Kasumi-1 (cell line): Measurements from ENCODE around the gene PNKD.
A peak's percentile ranks its signal among the peaks of the same experiment; 100 is the strongest.

ENCODE experiments used
- DNase-seq, 2 experiments: peaks; one replicate each; lab custom pipeline; 2025; lab: John Stamatoyannopoulos, UW

The PNKD gene

DNA sequence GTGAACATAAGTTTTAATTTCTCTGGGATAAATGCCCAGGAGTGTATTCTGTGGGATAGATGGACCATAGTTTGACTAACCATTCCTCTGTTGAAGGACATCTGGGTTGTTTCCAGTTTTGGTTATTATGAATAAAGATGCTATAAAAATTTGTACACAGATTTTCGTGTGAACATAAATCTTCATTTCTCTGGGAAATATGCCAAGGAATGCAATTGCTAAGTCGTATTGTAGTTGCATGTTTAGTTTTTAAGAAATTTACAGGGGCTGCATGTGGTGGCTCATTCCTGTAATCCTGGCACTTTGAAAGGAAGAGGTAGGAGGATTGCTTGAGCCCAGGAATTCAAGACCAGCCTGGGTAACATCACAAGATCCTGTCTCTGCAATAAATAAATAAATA, 104.9 kb downstream of the PNKD start:
- DNase-seq, result no peak

DNA sequence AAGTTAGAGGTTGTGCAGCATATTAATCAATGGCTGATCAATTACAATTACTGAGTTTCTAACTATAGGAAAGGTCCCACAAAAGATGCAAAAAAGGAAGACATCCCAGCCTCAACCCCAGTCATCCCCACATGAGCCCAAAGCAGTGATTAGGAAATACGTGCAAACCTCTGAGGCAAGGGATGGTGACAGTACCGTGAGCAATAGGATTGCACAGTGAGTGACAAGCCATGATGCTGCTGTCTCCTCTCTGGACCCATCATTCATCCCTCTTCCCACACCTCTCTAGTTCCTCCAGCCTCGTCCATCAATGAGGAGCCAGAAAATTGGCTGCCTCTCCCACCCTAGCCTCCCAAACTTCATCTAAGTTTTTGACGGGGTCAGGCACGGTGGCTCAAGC, 107.7 kb downstream of the PNKD start:
- no peak for DNase-seq

DNA sequence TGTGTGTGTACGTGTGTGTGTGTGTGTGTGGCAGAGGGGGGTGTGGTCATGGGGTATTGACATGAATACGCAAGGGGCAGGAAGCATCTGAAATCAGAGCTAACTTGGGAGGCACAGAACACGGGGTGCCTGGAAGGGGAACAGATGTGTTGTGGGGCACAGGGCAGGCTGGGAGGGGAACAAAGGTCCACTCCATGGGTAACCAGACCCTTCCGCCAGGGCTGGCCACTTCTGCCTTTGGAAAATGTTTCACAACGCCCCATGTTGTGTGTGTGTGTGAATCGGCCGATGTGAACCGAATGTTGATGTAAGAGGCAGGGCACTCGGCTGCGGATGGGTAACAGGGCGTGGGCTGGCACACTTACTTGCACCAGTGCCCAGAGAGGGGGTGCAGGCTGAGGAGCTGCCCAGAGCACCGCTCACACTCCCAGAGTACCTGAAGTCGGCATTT, 111.6 kb downstream of the PNKD start, which contains the start of gene SLC11A1:
Gene SLC11A1, plus strand, starts transcription at position 358 of the 451 bp plus-strand sequence. CDS start 96 bp downstream, outside the sequence.
- DNase-seq, result no peak

DNA sequence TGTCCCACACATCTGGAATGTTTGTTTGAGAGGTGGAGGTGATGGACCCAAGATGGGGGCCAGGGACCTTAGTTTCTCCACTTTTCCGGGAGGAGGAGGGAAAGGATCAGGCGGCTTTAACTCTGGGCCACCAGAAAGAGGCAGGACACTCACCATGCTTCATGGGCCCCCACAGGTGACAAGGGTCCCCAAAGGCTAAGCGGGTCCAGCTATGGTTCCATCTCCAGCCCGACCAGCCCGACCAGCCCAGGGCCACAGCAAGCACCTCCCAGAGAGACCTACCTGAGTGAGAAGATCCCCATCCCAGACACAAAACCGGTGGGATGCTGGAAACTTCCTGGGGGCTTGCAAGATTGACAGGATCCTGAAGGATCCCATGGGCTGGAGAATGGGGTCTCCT, 112.5 kb downstream of the PNKD start:
- DNase-seq, result no peak

DNA sequence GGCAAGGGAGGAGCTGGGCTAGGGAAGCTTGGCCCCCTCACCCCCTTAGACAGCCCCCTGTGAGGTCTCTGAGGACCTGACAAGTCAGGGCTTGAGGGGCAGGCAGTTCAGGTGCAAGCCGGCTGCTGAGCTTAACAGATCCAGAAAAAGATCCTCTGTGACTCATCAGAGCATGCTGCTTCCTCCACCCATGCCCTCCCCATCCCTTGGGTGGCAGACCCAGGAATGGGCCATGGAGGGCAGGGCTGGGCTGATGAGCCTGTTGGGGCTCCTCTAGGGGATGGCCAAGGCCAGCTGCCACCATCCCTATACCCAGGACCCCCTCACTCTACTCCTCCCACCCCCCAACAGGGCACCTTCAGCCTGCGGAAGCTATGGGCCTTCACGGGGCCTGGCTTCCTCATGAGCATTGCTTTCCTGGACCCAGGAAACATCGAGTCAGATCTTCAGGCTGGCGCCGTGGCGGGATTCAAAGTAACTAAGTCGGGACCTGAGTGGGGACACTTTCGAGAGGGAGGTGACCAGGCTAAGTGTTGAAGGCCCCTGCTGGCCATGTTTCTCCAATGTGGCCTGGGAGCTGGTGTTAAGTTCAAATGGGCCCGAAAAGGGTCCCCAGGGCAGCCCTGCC, 113.7 kb downstream of the PNKD start:
- no peak for DNase-seq

DNA sequence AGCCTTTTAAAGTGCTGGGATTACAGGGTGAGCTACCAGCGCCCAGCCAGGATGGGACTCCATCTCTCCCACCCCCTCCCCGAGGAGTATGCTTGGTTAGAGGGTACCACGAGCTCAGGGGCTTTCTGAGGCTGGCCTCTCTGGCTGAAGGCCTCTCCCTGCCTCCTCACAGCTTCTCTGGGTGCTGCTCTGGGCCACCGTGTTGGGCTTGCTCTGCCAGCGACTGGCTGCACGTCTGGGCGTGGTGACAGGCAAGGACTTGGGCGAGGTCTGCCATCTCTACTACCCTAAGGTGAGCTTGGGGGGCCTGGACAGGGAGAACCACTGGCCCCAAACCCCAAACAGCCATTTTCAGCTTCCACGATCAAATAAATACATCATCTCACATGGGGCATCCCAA, 114.7 kb downstream of the PNKD start:
- DNase-seq, result no peak

DNA sequence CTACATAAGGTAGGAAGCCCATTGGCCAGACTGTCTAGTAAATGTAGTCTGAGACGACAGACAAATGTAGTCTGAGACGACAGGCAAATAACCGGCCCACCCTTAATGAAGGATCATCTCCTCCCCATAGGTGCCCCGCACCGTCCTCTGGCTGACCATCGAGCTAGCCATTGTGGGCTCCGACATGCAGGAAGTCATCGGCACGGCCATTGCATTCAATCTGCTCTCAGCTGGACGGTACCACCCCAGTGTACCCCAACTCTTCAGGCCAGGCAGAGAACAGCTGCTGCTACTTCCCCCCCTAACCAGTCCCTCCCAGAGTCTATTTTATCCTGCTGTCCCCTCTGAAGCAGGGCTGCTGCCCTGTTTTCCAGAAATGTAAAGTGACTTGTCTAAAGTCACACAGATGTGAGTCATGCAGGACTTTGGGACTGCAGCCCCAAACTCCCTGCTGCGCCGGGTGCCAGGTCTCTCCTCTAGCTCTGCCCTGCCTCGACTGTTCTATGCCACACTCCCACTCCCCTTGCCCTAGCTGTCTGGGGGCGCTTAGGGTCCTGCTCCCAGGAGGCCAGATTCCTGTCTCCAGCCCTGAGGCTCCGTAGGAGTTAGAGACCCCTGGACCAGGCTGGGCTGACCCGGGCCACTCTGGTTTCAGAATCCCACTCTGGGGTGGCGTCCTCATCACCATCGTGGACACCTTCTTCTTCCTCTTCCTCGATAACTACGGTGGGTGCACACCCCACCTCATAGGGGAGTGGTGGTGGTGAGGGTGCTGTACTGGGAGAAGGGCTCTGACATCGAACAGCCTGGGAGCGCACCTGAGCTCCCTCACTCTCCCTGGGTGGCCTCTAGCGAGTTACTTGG, 116.4 kb downstream of the PNKD start:
- DNase-seq, result no peak

DNA sequence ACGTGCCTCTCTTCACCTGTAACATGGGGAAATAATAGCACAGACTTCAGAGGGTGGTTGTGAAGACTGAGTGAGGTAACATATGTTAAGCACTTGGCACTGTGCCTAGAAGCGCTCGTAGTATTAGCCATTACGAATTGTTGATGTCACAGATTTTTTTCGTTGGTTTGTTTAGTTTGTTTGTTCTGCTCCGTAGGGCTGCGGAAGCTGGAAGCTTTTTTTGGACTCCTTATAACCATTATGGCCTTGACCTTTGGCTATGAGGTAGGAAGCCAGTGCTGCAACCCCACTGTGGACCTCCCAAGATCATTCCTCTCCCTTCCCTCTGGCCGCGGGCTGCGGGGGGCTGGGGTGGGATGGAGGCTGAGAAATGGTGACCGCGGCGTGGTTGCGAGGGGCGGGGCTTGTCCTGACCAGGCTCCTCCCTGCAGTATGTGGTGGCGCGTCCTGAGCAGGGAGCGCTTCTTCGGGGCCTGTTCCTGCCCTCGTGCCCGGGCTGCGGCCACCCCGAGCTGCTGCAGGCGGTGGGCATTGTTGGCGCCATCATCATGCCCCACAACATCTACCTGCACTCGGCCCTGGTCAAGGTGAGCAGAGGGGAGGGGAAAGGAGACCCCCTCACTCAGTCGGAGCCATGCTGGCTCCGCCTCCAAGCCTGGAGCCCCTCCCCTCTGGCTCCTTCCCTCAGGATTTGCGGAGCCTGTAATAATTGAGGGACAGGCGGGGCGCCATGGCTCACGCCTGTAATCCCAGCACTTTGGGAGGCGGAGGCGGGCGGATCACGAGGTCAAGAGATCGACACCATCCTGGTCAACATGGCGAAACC, 117.3 kb downstream of the PNKD start:
- DNase-seq, result no peak

DNA sequence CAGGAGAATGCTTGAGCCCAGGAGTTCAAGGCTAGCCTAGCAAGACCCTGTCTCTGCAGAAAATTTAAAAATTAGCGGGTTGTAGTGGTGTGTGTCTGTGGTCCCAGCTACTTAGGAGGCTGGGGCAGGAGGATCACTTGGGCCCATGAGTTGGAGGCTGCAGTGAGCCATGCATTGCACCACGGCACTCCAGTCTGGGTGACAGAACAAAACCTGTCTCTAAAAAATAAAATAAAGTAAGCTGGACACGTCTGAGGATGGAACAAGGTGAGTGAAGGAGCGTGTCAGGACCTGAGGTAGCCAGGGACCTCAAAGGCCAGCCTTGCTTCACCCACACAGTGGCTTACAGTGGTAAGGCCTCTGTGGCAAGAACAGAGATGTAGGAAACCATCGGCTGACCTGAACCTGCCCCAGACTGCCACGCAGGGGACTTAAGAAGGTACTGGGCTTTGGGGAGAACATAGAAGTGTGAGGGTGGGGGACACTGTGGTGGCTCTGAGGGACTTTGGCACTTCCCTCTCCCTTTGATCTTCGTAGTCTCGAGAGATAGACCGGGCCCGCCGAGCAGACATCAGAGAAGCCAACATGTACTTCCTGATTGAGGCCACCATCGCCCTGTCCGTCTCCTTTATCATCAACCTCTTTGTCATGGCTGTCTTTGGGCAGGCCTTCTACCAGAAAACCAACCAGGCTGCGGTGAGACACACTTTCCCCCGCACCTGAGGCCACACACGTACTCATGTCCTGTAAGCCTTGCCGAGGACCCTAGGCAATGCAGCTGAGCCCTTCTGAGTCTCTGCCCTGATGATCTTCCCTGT, 119.2 kb downstream of the PNKD start:
- no peak for DNase-seq

DNA sequence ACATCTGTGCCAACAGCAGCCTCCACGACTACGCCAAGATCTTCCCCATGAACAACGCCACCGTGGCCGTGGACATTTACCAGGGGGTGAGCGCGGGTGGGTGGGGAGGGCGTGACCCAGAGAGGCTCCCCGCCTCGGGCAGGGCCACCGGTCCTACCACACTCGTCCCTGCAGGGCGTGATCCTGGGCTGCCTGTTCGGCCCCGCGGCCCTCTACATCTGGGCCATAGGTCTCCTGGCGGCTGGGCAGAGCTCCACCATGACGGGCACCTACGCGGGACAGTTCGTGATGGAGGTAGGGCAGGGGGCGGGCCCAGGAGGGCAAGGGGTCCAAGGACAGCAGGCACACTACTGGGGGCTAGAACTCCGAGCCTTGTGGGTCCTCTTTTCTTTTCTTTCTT, 120.9 kb downstream of the PNKD start:
- DNase-seq, result no peak

DNA sequence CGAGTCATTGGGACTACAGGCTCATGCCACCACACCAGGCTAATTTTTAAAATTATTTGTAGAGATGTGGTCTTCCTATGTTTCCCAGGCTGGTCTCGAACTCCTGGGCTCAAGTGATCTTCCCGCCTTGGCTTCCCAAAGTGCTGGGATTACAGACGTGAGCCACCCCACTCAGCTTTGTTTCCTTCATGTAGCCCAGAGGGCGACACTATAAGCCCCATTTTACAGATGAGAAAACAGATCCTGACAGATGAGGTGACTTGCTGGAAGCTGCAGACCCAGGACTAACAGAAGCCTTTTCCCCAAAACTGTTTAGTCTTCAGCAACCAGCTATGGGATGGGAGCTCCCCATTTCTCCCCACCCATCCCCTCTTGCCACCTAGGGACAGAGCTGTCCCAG, 122.1 kb downstream of the PNKD start:
- no peak for DNase-seq

DNA sequence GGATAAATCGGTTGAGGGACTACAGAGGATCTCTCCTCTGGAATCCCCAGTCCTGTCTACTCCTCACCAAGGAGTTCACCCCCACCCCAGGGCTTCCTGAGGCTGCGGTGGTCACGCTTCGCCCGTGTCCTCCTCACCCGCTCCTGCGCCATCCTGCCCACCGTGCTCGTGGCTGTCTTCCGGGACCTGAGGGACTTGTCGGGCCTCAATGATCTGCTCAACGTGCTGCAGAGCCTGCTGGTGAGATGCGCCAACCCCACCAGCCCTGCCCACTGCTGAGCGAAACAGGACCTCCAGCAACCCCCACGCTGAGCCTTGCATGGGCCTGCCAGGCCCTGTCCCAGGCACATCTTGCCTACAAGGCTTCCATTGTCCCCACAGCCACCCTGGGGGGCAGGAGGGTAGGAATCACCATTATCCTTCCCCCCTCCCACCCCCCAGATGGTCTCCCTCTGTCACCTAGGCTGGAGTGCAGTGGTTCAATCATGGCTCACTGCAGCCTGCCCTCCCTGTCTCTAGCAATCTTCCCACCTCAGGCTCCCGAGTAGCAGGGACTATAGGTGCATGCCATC, 122.7 kb downstream of the PNKD start:
- DNase-seq, result no peak

DNA sequence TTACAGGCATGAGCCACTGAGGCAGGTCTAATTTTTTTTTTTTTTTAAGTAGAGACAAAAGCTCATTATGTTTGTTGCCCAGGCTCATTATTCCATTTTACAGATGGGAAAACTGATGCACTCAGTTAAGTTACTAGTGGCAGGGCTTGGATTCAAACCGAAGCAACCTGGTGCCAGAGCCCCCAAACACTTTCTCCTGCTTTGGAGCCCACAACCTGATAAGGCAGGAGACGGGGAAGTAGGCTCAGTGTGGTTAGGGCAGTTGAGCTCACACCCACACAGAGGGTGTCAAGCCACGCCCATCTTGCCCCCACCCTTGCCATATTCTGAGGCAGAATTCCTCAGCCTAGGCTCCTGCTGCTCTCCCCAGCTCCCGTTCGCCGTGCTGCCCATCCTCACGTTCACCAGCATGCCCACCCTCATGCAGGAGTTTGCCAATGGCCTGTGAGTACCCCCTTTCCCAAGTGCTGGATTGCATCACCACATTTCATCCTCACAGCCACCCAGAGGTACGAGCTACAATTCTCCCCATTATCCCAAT, 123.5 kb downstream of the PNKD start:
- peak in 1 of 2 experiments; percentile 23 for DNase-seq

DNA sequence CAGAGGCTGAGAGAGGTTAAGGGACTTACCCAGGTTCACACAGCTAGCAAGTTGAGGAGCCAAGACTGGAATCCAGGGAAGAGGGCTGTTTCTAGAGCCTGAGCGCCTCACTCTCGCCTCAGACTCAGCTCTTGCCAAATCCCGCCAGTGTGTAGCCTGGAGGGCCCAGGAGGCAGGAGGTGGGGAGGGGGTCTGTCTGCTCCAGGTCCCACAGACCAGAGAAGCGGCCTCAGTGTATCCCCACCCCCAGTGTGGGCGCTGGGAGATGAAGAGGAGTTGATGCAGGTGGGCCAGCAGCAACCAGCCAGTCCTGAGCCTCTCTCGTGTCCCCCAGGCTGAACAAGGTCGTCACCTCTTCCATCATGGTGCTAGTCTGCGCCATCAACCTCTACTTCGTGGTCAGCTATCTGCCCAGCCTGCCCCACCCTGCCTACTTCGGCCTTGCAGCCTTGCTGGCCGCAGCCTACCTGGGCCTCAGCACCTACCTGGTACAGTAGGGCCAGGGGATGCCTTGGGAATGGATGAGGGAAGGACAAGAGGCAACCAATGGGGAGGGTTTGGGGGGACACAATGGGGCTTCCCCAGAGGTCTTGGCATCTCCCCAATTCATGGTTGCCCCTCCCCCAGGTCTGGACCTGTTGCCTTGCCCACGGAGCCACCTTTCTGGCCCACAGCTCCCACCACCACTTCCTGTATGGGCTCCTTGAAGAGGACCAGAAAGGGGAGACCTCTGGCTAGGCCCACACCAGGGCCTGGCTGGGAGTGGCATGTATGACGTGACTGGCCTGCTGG, 124.2 kb downstream of the PNKD start:
- DNase-seq, result peak in 1 of 2 experiments; percentile 0

DNA sequence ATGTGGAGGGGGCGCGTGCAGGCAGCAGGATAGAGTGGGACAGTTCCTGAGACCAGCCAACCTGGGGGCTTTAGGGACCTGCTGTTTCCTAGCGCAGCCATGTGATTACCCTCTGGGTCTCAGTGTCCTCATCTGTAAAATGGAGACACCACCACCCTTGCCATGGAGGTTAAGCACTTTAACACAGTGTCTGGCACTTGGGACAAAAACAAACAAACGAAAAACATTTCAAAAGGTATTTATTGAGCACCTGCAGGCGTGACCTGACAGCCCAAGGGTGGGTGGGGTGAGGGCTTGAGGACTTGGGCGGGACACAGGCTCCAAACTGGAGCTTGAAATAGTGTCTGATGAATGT, 124.7 kb downstream of the PNKD start:
- DNase-seq, result no peak

DNA sequence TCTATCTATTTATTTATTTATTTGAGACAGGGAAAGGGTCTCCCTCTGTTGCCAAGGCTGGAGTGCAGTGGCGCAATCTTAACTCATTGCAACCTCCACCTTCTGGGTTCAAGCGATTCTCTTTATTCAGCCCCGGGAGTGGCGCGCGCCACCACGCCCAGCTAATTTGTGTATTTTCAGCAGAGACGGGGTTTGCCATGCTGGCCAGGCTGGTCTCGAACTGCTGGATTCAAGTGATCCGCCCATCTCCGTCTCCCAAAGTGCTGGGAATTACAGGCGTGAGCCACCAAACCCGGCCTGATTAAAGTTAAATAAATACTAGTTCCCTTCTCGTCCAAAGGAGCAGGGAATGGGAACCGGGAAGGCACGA, 125.1 kb downstream of the PNKD start:
- no peak for DNase-seq

DNA sequence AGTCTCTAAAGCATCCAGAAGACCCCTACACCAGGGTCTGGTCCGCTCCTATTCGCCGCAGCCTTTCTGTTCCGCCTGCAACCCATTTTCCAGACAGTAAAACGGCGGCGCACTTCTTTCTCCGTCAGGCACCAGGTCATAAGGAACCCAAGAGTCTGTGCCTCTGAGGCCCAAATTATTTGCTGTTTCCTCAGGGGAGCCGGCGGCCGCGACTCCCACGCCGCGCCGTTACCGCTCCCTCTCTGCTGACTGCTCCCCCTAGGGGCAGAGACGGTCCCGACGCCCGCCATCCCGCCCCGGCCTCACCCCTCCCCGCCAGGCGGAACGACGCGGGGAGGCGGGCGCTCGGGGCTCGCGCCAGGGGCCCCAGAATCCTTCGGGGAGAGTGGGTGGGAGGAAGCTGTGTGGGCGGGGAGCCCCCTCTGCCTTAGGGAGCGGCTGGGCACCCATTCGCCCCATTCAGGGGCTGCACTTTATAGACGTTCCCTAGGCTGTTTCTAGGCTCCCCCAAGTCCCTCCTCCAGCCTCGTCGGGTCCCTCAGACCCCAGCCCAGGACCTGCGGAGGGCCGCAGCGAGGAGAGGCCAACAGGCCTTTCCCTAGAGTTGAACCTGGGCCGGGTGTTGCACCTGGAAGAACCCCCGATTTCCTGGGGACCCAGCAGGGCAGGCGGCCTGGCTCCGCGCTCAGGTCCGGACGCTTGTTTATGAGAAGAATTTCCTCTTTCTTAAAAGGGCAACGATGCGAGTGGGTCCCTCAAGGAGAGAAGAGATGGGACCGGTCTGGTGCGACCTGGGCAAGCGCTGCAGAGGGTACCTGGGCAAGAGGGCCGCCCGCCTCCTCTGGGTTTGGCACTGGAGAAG, 125.7 kb downstream of the PNKD start:
- DNase-seq, result peak; percentile 78 to 84
